Cardiac fibroblast (primary cell): ENCODE data around the gene C1orf21.

Source experiments
- DNase-seq, 2 donors: peaks; one replicate each; pipeline versions ENCODE4 v3.0.0 to v3.0.0-alpha.2; 2010; ENCODE audit warnings: low read depth in 2 of 2
- H3K4me3 ChIP-seq, 2 donors: replicated peaks in 1 of 2; 1 replicate in 1 of 2; 2 replicates in 1 of 2; pipeline ENCODE4 v1.5.1; 2011; ENCODE audit warnings: low read depth in 2 of 2, low read length in 2 of 2, mild to moderate bottlenecking in 2 of 2, moderate library complexity in 1 of 2
- TF ChIP-seq, protein P1 (sequence below): IDR thresholded peaks from one replicate; pipeline ENCODE4 v1.5.1; 2011; ENCODE audit warnings: low read depth, mild to moderate bottlenecking, low read length, inconsistent platforms

Gene C1orf21

DNA sequence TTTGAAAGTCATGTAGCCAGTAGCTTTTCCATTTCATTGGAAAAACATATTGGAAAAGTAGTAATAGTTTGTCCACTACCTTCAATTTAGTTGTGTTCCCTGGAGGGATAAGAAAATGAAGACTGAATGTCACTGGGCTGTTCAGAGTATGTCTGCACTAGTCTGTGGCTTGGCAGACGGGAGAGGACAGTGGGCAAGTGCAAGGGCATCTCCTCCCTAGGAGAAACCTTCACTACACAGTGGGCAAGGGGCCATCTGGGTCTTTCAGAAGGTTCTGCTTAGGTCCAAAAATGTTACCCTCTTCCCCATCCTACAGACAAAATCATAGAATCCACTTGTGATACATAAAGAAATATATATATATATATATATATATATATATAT is 118.1 kb downstream of the C1orf21 start:
- no peak for DNase-seq
- H3K4me3 ChIP-seq = no peak overlapping the region
- TF ChIP-seq, protein P1, sequence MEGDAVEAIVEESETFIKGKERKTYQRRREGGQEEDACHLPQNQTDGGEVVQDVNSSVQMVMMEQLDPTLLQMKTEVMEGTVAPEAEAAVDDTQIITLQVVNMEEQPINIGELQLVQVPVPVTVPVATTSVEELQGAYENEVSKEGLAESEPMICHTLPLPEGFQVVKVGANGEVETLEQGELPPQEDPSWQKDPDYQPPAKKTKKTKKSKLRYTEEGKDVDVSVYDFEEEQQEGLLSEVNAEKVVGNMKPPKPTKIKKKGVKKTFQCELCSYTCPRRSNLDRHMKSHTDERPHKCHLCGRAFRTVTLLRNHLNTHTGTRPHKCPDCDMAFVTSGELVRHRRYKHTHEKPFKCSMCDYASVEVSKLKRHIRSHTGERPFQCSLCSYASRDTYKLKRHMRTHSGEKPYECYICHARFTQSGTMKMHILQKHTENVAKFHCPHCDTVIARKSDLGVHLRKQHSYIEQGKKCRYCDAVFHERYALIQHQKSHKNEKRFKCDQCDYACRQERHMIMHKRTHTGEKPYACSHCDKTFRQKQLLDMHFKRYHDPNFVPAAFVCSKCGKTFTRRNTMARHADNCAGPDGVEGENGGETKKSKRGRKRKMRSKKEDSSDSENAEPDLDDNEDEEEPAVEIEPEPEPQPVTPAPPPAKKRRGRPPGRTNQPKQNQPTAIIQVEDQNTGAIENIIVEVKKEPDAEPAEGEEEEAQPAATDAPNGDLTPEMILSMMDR = no peak

DNA sequence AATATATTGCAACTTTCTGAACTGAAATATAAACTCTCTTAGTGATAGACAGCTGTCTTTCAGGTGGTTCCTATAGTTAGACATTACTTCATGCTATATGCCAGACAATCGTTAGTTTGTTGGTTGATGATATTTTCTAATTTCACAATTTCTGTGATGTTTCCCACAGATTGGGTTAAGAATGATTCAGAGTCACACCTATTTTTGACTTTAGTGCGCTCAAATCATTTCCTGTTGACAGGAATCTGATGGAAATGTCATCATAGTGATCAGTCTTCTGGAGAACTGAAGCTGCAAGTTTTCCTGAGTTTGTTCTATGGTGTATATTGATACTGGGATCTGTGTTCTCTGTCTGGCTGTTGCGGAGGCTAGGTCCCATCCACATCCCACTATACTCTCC is 119.7 kb downstream of the C1orf21 start:
- TF ChIP-seq, protein P1 = no peak
- DNase-seq = no peak
- no peak overlapping the region for H3K4me3 ChIP-seq

DNA sequence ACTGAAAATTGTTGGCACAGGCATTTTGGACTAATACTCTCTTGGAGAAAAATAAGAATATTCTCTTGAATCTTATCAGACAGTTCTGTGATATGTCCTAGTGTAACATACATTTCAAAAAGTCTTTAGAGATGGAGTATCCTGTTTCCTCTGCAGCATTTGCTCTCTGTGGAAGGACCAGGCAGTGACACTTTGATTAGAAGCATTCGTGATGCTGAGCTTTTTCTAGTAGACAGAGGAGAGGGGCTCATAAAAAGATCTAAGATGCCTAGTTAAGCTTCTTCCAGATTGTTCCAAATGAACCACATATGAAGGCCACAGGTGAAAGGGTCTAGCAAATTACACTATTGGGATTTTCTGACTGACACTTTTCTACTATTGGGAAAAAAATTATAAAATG is 120.3 kb downstream of the C1orf21 start:
- no peak overlapping the region for H3K4me3 ChIP-seq
- DNase-seq = no peak
- TF ChIP-seq, protein P1 = no peak

DNA sequence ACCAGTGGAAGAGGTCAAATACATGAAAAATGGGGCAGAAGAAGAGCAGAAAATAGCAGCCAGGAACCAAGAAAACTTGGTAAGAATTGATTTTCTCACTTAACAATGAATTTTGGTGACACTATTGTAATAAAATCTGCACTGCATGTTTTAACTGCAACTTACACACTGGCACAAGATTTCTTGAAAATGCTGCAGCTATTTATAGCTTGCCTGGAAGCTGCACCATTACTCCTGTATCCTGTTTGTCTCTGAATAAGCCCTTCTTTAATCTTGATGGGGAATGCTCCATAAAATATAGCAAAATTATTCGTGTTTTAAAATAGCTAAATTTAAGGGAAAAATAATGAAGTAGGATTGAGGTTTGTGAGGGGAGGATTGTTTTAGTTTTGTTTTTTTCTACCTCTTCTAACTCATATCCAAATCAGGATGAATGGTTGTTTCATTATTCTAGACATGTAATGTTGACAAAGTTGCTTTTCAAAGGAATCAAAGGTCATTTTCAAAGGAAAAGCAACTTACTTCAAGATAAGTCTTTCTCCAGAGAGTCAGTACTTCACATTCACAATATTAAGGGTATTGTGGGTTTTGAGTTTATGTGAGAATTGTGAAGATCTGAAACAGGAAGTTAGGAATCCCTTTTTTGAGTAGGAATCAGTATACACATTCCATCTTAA is 120.9 kb downstream of the C1orf21 start:
- TF ChIP-seq, protein P1 = no peak
- H3K4me3 ChIP-seq = no peak overlapping the region
- peak; percentile 33 to 61 for DNase-seq

DNA sequence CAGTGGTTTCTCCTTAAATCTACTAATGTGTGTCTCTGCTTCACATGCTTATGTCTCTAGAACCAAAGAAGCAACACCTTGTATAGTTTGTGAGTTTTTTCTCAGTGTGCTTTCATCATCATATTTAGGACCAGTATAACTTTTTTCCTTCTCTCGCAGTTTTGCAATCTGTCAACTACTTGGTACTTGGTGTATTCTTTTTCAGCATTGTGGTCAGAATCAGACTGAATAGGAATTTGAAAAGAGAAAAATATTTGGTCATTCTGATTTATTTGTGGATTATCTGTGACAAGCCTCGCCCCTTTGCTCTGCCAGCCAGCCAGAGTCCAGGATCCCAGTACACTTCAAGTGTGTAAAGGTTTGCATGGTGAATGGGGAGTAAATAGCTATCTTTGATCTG is 122.3 kb downstream of the C1orf21 start:
- no peak overlapping the region for H3K4me3 ChIP-seq
- TF ChIP-seq, protein P1 = no peak
- DNase-seq = peak in 1 of 2 donors; percentile 25

DNA sequence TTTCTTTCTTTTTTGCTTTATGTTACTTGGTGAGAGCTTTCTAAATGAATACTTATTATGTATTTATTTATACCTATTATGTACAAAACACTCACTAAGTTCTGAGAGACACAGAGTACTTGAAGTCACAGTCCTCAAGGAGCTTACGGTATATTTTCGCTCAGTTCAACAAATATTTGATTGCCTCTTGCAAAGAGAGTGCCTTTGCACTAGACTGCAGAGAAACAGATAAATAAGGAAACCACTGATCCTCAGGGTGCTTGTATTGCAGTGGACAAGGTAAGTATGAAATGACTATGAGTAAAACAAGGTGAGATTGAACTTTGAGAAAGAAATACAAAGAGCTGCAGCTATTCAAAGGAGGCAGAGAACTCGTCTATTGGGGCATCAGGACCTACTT is 123.3 kb downstream of the C1orf21 start:
- no peak overlapping the region for H3K4me3 ChIP-seq
- TF ChIP-seq, protein P1 = no peak
- DNase-seq = no peak

DNA sequence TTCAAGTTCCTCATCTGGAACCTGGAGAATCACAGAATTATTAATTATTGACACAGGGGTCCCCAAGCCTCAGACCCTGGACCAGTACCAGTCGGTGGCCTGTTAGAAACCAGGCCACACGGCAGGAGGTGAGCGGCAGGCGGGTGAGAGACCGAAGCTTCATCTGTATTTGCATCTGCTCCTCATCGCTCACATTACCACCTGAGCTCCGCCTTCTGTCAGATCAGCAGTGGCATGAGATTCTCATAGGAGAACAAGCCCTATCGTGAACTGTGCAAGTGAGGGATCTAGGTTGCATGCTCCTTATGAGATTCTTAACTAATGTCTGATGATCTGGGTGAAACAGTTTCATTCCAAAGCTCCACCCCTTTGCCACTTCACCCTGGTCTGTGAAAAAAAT is 125.9 kb downstream of the C1orf21 start:
- TF ChIP-seq, protein P1 = no peak

More for the DNA sequence above, 125.9 kb downstream of the C1orf21 start:
- DNase-seq = no peak
- no peak overlapping the region for H3K4me3 ChIP-seq
